HG02571 (cell line): Measurements from ENCODE around the gene TMC8.
"Not testable (repeated sequence)": the region's sequence is repeated elsewhere in the genome, so short reads cannot be mapped to it uniquely, and the experiment has no call there.

Experiments
- ATAC-seq: cut with Tn5 transposase; IDR thresholded peaks from one replicate; pipeline ENCODE4 v1.9.1; 2021; ENCODE audit warnings: mild to moderate bottlenecking, moderate library complexity; ENCODE audit not compliant: unreplicated experiment

Gene TMC8

DNA sequence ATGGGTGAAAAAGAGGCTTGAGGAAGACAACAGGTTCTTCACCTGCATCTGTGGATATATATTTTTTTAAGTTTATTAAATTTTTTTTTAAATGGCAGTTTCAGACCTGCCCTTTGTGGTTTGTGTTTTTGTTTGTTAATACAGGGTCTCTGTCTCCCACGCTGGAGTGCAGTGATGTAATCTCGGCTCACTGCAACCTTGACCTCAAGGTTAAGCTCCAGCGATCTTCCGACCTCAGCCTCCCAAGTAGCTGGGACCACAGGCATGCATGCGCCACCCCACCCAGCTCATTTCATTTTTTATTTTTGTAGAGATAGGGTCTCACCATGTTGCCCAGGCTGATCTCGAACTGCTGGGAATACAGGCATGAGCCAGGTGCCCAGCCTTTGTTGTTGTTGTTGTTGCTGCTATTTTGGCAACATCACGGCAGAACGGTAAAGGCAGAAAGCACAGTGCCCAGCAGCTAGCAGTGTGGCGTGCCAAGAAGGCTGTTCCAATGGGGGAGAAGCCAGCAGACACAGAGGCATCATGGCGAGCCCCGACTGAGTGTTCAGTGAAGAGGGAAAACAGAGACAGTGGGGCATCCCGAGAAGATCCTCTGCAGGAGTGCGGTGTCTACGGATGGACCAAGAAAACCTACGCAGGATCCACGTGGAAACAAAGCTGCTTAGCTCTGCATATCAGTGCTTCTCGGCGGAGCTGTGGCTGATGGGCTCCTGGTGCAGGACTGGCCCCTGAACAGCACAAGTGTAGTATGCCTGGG lies 21.7 kb upstream of the TMC8 start:
- no peak for ATAC-seq

DNA sequence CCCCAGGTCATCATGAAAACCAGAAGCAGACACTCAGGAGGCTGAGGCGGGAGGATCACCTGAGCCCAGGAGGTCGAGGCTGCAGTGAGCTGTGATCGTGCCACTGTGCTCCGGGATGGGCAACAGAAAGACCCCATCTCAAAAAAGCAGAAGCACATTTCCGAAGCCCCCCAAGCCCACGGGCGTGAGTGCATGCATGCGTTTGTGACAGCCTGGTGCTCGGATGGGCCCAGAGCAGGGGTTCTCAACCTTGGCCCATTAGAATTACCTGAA lies 21.1 kb upstream of the TMC8 start:
- ATAC-seq: no peak

- ATAC-seq: no peak
Measured at GRCh38 chr17:78110363-78111015, 20.1 kb upstream of the TMC8 start.

- no peak for ATAC-seq
Measured at GRCh38 chr17:78111016-78111726, 19.4 kb upstream of the TMC8 start.

- no peak for ATAC-seq
Measured at GRCh38 chr17:78111727-78112517, 18.6 kb upstream of the TMC8 start.

DNA sequence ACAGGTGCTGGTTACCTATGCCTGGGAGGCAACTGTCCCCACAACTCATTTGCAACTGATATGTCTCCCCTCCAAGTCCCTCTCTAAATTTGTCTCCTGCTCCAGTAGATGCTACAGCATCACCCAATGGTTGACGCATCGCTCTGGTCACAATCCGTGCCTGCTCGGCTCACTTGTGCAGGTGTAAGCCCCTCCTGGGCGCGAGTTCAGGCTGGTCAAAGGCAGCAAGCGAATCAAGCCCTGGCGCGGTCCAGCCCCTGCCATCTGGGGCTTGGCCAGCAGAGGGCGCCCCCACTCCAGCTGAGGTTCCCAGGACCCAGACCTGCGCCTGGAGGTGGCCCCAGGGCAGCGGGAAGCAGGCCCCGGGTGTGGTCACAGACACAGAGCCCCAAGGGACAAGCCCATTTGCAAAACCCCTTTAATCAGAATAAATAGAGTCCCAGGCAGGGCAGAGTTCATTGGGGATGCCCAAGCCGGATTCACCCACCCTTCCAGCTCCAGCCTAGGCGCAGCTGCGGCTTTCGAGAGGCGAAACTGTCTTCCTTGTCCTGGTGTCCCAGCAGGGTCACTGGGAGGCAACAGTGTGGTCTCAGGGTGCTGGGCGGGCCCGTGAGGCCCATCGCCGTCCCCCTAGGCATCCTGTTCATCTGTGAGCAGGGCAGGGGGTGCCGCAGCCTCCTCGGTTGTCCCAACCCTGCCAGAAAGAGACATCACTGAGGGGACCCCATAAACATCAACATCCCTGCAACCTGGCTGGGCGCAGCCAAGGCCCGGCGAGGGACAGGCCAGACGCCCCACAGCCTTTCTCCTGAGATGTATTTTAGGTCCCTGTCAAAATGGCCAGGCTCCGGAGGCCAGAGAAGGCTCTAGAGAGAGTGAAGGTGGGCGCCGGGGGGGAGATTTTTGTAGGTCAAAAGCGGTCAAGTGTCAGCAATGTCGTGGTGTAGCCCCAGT lies 17.8 kb upstream of the TMC8 start:
- no peak for ATAC-seq

DNA sequence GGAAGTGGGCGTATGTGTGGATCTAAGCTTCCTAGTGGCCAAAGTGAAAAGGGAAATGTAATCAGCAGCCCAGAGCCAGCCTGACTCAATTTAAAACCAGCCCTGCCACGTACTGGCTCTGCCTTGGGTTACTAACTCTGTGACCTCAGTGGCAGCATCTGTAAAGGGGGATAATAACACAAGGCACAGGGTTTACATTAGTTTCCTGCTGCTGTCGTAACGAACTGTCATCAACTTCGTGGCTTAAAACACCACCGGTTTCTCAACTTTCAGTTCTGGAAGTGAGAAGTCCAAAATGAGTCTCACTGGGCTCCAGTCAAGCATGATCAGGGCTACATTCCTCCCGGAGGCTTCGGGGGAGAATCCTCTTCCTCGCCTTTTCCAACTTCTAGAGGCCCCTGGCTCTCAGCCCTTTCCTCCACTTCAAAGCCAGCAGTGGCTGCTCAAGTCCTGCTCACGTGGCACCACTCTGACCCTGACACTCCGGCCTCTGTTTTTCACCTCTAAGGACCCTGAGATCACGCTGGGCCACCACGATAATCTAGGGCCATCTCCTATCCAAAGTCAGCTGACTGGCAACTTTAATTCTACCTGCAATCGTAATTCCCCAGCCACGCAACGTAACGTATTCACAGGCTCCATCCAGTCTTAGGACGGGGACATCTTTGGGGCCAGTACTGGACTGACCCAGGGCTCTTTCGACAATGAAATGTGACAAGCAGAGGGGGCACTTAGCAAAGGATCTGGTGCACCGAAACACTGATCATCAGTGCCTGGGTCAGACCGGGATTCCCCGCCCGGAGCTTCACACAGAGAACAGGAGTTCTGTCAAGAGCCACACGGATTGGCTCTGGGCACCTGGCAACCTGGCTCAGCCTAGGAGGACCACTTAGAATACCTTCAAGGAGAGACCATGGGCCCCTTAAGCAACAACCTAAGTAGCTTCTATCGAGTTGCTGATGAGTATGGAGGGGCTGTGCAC lies 16.5 kb upstream of the TMC8 start:
- no peak for ATAC-seq

- ATAC-seq: no peak
Measured at GRCh38 chr17:78114831-78115723, 15.5 kb upstream of the TMC8 start.

GRCh38 chr17:78115803-78116202 lies 14.8 kb upstream of the TMC8 start:
- ATAC-seq: not testable (repeated sequence)

GRCh38 chr17:78116411-78116810 lies 14.2 kb upstream of the TMC8 start:
- ATAC-seq: no peak

DNA sequence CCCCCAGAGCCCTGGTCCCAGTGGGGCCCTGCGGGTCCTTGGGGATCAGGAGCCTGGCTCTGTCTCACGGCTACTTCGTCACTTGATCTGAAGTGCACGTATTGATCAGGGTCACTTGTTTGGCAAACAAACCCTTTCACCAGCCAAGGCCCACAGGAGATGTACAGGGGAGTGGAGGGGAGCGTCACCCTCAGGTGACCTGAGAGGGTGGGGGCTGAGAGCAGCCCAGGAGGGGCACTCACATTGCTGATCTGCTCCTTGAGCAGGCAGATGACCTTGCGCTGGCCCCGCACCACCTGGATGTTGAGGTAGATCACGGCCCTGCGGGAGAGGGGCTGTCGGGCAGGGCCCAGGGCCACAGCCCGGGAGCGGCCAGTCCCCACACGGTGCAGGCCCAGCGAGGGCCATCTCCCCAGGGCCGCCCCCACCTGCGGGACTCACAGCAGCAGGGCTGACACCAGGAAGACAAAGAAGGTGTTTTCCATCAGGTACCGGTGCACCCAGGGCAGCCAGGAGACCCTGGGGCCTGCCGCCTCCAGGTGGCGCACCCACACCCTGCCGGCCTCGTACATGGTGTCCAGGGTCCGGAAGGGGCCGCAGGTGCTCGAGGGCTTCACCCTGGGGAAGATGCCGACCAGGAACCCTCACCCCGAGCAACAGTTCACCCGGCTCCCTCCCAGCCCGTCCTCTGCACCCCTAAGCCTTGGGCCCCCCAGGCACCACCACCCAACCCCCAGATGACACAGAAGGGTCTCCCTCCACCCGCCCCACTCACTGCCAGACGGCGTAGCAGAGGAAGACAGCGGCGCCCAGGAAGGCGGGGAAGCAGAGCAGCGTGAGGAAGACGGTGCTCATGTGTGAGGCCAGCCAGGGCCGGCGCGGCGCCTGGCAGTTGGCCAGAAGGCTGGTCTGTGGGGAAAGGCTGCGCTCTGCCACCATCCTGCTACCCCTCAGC lies 13.3 kb upstream of the TMC8 start:
- ATAC-seq: no peak

DNA sequence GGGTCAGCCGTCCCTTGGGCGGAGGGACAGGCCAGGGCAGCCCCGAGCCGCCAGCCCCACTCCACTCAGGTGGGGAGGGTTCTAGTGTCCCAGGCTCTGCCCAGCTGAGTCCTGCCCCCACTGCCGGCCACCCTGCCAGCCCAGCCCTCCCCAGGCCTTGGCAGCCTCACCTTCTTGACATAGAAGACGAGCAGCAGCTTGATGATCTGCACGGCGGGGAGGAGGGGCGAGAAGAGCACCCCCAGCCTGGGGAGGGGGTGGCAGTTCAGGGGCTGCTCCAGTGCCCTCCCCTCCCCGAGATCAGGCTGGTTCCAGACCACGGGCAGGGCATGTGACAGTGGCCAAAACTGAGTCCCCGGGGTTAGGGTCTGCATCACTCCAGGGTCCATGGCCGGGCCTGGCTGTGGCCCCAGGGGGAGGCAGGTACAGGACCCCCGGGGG lies 11.8 kb upstream of the TMC8 start:
- ATAC-seq: no peak

GRCh38 chr17:78120537-78120936 lies 10.0 kb upstream of the TMC8 start:
- ATAC-seq: no peak

GRCh38 chr17:78120971-78121800 lies 9.4 kb upstream of the TMC8 start:
- ATAC-seq: no peak

DNA sequence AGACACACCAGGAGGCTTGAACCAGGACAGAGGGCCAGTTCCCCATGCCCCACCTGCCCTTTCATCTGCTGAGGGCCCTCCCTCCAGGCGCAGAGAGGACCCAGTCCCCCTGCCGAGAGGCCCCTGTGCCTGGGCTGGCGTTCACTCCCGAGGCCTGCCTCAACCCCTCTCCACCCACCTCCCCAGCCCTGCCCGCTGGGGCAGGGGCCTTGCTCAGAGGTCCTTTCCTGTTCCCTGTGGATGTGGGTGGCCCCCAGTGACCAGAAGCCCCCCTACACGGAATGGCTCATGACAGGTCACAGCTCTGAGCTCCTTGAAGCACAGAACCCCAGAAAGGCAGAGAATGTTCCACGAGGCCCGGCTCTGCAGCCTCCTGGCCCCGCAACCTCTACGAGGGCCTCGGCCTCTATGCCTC lies 8.8 kb upstream of the TMC8 start:
- no peak for ATAC-seq
